HG02642 (cell line): ENCODE measurements around the gene MED27.

Experiments
- ATAC-seq: cut with Tn5 transposase; IDR thresholded peaks from one replicate; pipeline ENCODE4 v1.9.1; 2021; ENCODE audit warnings: mild to moderate bottlenecking; ENCODE audit not compliant: unreplicated experiment, poor library complexity

MED27 gene

DNA sequence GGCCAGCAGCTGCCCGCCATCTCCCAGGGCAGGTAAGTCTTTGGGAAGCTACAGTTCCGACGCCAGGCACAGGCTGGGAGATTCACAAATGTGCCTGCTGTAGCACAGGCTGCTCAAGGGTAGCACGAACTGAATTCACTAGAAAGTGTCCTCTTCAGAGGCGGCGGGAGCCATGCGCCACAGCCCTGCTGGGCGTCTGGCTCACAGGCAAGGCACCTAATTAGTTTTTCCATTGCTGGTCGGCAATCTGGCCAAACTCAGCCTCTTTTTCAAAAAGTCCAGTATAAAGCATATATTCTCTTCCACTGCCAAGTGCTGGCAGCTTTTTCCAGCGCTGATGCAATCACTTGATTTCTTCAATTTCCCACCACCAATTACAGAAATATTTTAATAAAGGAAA, 210.9 kb downstream of the MED27 start:
- ATAC-seq, result no peak

DNA sequence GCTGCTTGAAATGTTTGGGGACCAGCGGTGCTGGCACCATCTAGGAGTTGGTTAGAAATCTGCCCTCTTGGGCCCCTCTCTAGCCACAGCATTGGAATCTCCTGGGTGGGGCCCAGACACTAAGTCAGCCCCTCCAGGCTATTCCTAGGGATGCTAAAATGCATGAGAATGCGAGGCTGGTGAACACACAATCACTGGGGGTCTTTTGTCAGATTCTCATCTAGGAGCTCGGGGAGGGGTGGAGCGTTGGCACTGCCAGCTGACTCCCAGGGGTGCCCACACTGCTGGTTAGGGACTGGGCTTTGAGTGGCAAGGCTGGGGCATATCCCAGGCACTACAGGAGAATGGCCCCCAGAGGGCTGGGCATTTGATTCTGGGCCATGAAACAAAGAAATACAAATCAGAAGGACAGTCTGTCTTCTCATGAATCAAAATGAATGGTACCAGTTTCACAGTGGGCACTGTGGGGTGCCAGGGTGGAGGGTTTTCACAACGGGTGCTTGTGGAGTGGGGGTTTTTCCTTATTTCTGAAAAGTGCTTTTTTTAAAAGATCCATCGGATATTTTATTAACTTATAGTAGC, 212.0 kb downstream of the MED27 start:
- no peak for ATAC-seq

DNA sequence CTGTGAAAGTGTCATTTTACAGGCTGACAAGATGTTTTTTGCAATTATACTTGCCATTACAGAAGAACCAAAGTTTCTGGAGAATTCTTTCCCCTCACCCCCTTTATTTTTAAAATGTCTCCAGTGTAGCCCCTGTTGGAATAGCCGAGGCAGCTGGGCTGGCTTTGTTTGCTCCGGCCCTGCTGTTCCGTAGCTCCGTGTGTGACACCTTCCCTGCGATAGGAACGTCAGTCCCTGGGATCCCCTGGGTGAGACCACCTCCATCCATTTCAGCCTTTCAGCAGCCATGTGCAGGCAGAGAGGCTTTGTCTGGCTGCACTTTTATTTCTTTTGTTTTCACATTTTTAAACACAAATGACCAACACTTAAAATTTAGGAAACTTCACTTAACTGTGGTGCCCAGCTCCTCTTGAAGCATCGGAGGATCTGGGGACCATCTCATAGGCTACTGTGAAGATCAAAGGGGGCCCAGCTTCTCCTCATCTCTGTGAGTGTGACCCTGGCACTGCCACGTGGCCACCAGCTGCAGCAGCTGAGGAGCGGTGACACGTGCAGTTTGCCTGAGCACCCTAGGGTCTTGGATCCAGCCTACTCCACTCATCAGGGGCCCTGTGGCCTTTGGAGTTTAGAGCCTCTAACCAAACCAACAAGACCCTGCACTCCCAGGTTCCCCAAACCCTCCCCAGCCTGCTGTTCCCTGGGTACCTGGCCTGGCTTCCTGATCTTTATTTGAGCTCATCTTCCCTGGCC, 214.0 kb downstream of the MED27 start:
- no peak for ATAC-seq

DNA sequence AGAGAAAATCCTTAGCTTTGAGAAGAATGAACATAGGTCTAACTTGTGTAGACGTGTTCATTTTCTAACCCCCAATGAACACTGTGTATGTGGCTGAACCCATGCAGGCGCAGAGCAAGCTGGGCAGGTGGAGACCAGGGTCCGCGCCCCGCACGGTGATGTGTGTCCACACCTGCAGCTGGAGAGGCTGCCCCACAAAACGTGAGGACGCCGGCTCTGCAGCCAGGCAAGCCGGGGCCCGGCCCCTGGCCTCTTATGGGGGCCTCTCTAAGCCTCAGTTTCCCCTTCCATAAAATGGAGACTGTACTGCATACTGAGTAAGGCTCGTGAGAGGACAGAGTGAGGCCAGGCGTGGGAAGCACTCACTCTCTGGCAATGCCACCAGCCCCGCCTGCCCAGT, 215.1 kb downstream of the MED27 start:
- ATAC-seq, result no peak

DNA sequence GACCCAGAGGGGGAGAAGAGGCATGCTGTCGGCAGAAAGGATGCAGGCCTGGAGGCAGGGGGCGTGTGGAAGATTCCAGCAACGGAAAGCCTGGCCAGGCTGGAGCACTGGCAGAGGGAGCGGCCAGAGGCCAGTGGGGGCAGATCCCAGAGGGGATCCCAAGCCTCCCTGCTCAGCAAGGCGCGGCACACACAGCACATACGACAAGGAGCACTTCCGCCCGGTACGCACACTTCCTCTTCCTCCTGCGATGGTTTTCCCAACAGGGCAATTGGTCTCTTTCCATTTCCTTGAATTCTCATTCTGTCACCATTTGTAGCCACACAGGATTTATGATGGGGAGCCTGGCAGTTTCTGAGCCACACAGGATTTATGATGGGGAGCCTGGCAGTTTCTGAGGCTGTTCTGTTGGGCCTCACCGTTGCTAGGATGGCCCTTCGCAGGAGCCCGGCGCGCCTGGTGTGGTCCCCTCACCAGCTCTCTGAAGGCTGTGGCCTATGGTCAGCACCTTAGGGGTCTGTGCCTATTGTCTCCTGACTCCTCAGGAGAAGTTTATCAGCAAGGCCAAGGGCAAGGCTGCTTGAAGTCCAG, 216.3 kb downstream of the MED27 start:
- no peak for ATAC-seq

DNA sequence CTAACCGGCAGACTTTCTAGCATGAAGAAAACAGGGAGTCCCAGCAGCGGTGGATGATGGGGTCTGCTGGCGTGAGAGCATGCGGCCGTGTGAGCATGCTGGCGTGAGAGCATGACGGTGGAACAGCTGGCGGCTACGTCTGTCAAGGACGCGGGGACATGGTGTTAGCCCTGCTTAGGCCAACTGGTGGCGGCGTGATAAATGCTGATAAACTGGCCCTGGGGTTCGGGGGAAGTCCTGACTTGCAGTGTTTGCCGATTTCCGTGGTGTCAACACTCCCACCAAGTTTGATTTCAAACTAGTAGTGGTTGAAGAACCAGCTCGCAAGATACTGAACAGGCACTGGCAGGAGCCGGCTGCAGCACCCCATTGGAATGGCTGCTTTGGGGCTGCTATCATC, 217.4 kb downstream of the MED27 start:
- no peak for ATAC-seq

DNA sequence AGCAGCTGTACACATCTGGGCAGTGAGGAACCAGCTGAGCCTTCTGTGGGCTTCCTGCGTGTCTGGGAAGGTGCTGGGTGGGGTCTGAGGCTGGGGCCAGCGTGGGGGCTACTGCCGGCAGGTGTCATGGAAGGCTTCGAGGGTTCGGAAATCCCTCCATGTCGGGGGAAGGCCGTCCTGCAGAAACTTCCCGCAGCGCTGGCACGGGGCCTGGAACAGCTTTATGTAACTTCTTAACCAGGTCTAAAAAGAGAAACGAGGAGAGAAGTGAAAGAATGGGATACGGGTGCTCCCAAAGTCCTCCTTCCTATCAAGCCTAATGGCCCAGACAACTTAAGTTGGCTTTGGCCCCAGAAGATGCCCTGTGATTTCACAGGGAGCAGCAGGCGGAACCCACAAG, 219.2 kb downstream of the MED27 start:
- no peak for ATAC-seq

DNA sequence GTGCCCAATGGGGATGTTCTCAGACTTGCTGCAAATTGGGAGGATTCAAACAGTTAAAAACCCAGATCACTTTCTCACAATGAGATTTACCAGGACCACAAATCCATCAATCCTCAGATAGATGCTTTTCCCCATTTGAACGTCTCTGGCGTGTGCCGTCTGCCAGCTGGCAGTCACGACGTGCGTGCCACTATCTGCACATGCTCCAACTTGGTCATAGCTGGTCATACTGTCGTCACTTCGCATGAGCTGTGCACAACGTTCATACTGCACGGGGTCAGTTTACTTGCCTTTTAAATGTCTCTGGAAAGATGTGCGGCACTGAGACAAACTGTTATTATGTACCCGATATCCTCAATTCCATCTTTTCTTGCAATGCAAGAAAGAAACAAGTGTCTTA, 221.5 kb downstream of the MED27 start:
- no peak for ATAC-seq

DNA sequence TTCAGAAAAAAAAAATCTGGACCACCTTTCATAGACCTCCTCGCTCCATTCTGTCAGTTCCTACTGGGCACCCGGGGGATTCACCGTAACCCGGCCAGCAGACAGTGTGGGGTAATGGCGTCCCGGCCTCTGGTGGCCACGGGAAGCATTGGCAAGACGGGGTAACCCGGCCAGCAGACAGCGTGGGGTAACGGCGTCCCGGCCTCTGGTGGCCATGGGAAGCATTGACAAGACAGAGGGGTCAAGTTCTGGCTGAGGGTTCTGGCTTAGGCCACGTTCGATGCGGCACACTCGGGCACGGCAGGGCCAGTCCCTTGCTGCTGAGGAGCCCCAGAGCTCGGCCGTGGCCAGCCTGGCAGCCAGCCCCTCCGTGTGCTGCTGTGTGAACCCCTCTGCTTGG, 223.6 kb downstream of the MED27 start:
- no peak for ATAC-seq

DNA sequence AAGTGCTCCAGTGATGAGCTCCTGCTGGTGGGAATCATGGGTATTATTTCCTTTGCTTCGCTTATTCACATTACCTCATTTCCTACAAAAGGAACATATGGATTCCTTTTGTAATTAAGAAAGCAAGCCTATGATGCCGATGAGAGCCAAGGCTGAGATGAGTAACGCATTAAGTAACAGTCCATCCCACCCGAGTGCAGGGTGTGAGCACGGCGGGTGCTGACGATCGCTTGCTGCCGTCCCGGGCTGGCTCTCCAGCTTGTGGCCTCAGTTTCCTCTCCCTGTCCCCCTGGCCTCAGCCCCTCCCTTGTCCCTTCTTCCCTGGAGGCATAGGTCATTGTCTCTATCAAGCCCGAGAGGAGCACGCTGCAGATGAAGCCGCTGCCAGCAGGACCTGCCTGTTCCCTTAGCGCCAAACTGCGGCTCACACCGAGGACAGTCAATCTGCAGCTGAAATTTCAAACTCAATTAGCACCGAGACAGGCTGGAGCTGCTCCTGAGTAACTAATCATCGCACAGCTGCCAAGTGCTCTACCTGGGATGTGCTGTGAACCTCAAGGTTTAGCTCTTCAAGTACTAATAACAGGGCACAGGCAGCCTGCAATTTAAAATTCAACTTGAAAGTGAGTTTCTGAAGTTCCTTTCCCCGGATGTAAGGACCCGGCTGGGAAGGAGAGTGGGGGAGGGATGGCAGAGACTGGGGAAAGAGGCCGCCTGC, 224.6 kb downstream of the MED27 start:
- no peak for ATAC-seq

DNA sequence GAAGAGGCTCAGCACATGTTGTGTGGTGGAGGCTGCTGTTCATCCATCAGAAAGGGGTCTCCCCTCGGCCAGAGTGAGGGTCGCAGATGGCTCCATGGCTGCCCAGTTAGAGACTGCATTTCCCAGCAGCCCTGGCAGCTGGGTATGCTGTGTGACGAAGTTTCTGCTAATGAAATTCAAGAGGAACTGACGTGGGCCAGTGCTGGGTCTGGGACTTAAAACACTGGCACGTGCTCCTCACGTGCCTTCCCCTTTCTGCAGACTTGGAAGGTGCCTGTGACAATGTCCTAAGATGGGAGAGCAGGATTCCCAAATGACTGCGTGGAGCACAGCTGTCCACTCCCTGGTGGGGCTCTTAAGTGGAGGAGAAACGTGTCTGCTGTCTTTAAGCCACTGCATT, 225.3 kb downstream of the MED27 start:
- ATAC-seq, result no peak

DNA sequence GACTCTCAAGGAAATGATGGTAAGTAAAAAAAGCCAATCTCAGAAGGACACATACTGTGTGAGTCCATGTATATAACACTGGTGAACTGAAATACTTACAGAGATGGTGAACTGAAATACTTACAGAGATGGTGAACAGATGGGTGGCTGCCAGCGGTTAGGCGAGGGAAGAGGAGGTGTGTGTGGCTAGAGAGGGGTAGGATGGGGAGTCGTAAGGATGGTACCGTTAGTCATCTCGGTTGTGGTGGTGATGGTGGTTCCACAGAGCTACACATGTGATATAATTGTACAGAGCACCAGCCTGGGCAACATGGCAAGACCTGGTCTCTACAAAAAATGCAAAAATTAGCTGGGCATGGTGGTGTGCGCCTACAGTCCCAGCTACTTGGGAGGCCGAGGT, 226.2 kb downstream of the MED27 start:
- ATAC-seq, result no peak

DNA sequence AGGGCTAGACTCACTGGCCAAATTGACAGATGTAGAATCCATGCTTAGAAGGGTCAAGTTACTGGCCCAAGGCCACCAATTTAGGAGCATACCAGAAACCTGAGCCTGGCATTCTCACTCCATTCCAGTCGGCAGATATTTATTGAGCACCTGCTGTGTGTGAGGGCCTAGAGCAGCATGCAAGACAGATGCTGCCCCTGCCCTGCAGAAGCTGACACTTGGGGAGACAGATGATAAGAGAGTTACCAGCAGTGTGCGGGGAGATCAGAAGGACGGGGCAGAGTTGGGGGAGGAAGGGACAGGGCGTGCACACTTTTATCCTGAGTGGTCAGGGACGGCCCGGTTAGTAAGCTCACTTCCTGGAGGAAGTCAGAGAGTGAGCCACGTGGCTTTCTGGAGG, 228.3 kb downstream of the MED27 start:
- ATAC-seq, result no peak

DNA sequence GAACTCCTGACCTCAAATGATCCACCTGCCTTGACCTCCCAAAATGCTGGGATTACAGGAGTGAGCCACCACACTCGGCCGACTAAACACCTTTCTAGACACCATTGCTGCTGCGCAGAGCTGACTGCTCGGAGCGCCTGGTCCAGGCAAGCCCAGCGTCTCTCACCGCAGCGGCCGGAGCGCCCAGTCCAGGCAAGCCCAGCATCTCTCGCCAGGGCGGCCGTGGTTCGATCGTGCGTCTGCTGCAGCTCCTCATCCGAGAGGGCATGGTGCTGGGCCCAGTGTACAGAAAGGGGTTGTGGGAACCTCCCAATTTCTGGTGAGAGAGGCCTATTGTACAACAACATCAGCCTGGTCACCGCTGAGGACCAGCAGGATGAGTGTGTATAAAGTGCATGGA, 230.3 kb downstream of the MED27 start:
- ATAC-seq, result no peak

DNA sequence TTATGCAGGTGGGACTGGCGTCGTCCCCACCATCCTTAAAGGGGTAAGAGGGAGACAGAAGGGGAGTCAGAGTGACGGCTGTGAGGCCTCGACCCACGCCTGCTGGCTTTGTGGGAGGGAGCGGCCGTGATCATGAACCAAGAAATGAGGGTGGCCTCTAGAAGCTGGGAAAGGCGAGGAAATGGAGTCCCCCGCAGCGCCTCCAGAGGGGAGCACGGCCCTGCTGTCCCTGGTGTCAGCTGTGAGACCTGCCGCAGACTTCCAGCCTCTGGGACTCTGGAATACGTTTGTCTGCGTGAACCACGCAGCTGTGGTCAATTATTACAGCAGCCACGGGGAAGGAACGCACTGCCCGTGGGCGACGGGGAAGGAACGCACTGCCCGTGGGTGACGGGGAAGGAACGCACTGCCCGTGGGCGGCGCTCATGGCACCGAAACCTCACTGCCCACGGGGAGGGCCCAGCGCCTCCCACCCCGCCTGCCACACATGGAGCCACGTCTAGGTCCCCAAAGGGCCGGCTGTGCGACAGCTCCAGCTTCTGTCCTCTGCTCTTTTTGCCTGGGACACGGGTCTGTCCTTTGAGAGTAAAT, 231.0 kb downstream of the MED27 start:
- no peak for ATAC-seq

DNA sequence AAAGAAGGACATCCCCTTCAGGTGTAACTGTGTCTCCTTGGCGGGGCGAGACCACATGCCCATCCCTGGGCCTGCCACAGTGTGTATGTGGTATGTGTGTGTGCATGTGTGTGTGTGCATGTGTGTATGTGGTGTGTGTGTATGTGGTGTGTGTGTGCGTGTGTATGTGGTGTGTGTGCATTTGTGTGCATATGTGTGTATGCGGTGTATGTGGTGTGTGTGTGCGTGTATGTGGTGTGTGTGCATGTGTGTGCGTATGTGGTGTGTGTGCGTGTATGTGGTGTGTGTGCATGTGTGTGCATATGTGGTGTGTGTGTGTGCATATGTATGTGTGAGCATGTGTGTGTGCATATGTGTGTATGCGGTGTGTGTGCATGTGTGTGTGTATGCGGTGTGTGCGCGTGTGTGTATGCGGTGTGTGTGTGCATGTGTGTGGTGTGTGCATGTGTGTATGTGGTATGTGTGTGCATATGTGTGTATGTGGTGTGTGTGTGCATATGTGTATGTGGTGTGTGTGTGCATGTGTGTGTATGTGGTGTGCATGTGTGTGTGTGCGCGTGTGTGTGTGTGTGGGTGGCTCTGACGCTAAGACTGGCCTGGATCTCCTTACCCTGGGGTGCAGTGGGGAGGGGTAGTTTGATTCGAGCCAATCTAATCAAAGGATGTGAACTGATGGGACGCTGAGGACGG, 231.9 kb downstream of the MED27 start:
- no peak for ATAC-seq

DNA sequence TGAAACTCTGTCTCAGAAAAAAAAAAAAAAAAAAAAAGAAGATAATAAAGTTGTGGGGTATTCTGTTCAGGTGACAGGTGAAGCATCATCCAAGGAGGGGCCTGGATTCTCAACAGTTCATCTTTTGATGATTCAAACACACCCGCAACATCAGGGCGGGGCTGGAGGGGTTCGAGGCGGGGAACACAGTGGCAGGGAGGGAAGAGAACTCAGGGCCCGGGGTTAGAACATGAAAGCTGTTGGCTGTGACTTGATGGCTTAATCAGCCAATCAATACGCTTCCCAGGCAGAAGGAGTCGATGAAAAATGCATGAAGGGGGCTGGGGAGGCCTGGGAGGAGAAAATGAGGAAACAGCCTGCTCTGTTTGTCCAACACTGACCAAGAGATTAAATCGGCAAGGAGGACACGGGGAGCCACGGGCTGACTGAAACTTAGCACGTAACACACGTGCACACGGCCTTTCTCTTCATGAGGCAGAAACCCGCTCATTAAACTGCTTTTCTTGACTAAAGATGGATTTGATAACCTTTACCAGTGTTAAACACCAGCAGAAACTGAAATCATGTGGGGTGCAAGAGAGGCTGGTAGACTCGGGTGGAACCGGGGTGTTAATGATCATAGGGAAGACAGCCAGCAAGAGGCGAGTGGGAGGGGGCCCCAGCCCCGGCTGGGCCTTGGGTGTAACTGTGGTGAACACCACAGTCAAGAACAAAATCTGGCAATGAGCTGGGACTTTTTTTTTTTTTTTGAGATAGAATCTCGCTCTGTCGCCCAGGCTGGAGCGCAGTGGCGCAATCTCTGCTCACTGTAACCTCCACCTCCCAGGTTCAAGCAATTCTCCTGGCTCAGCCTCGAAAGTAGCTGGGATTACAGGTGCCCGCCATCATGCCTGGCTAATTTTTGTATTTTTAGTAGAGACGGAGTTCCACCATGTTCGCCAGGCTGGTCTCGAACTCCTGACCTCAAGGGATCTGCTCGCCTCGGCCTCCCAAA, 234.1 kb downstream of the MED27 start:
- no peak for ATAC-seq

DNA sequence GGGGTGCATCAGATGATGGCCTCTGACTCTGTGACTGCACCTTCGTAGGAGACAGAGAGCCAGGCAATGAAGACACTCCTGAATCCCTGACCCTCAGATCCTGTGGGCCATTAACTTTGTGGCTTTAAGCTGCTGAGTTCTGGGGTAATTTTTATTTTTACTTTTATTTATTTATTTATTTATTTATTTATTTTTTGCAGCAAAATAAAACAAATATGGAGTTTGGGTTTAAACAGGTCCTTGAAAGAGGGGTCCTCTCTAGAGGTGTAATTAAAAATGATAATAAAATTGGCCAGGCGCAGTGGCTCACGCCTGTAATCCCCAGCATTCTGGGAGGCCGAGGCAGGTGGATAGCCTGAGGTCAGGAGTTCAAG, 234.9 kb downstream of the MED27 start:
- ATAC-seq, result no peak

DNA sequence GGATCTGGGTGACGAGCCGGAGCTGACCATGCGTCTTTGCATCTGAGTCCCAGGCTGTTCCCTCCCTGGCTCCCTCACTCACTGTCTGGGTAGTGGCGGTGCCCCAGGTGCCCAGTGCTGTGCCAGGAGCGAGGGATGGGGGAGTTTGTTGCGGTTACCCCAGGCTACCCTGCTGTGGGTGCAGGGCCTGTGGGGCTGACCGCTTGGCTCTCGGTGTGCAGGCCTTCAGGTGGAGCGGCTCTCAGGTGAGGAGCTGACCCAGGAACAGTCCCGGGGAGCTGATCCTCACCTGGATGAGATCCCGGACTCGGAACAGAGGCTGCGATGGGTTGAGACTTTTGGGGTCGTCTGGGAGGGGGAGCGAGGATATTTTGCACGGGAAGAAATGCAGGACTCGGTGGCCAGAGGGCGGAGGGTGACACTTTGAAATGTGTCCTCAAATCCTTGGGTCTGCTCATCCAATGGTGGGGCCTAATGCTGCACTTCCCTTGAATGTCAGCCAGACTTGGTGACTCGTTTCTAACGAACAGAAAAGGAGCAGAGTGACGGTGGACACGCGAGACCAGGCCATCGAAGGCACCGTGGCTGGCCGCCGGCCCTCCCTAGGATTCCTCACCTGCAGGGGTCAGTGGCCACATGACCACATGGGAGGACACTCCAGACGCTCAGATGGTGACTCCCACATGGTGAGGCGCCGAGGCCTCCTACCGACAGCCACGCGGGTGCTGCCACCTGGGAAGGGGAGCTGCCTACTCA, 235.5 kb downstream of the MED27 start:
- ATAC-seq, result no peak
